GM12872 (cell line): ENCODE measurements around the gene BAIAP2L2.

ENCODE experiments used
- CTCF ChIP-seq: IDR thresholded peaks from 3 replicates; pipeline ENCODE4 v1.5.1; 2011; ENCODE audit warnings: low read depth, mild to moderate bottlenecking, low read length, moderate library complexity; ENCODE audit not compliant: insufficient read depth

Gene BAIAP2L2

GRCh38 chr22:38042488-38042790 is 68.0 kb downstream of the BAIAP2L2 start:
- no peak for TF ChIP-seq CTCF

GRCh38 chr22:38041760-38042487 is 68.6 kb downstream of the BAIAP2L2 start:
- no peak for TF ChIP-seq CTCF

GRCh38 chr22:38040953-38041759 is 69.3 kb downstream of the BAIAP2L2 start:
- TF ChIP-seq CTCF = no peak

GRCh38 chr22:38038890-38039812 is 71.3 kb downstream of the BAIAP2L2 start:
- TF ChIP-seq CTCF = no peak

- TF ChIP-seq CTCF = no peak
Observed at GRCh38 chr22:38038426-38038825, 72.1 kb downstream of the BAIAP2L2 start.

GRCh38 chr22:38036392-38037062 is 74.0 kb downstream of the BAIAP2L2 start:
- TF ChIP-seq CTCF = no peak

GRCh38 chr22:38035530-38035885 is 75.0 kb downstream of the BAIAP2L2 start:
- TF ChIP-seq CTCF = no peak
